Neuronal stem cell (in vitro differentiated cells): Measurements from ENCODE around the gene SLC6A6.

Experiments used
- DNase-seq: peaks from one replicate; pipeline ENCODE4 v3.0.0-alpha.2; 2013; ENCODE audit warnings: low spot score
- H2AFZ ChIP-seq: one replicate; pipeline ENCODE4 v1.6.1; 2013; ENCODE audit warnings: mild to moderate bottlenecking, low read length, inconsistent platforms
- H2AK5ac ChIP-seq: 2 replicates; pipeline ENCODE4 v1.6.1; 2013; ENCODE audit warnings: low read depth, mild to moderate bottlenecking, inconsistent platforms, low read length, moderate library complexity, mixed read lengths
- H2BK120ac ChIP-seq: 2 replicates; pipeline ENCODE4 v1.6.1; 2013; ENCODE audit warnings: low read depth, mild to moderate bottlenecking, inconsistent platforms, low read length, moderate library complexity, mixed read lengths
- H2BK12ac ChIP-seq: one replicate; pipeline ENCODE4 v1.6.1; 2013; ENCODE audit warnings: low read length, inconsistent platforms
- H2BK15ac ChIP-seq: 2 replicates; pipeline ENCODE4 v1.6.1; 2013; ENCODE audit warnings: mild to moderate bottlenecking, low read length, inconsistent platforms, mixed read lengths
- H2BK5ac ChIP-seq: one replicate; pipeline ENCODE4 v1.6.1; 2013; ENCODE audit warnings: inconsistent platforms, mild to moderate bottlenecking, low read length, moderate library complexity
- H3K14ac ChIP-seq: one replicate; pipeline ENCODE4 v1.6.1; 2013; ENCODE audit warnings: low read length, inconsistent platforms
- H3K18ac ChIP-seq: 2 replicates; pipeline ENCODE4 v1.6.1; 2013; ENCODE audit warnings: low read length, inconsistent platforms
- H3K23ac ChIP-seq: 2 replicates; pipeline ENCODE4 v1.6.1; 2013; ENCODE audit warnings: low read depth, mild to moderate bottlenecking, mixed read lengths, low read length, inconsistent platforms; ENCODE audit not compliant: poor library complexity
- H3K27ac ChIP-seq: replicated peaks from 3 replicates; pipeline ENCODE4 v1.5.1; 2013; ENCODE audit warnings: low read length, inconsistent platforms
- H3K27me3 ChIP-seq, 3 experiments: 2 replicates each; pipeline ENCODE4 v1.6.1; 2013; ENCODE audit warnings: low read length in 3 of 3, mild to moderate bottlenecking in 2 of 3, inconsistent platforms in 1 of 3, low read depth in 1 of 3, mixed read lengths in 1 of 3, moderate library complexity in 1 of 3; ENCODE audit not compliant: control insufficient read depth in 3 of 3, insufficient read depth in 3 of 3
- H3K36me3 ChIP-seq, 2 donors: replicated peaks in 1 of 2; 2 replicates each; pipeline ENCODE4 v1.6.1; 2013; ENCODE audit warnings: low read length in 2 of 2; ENCODE audit not compliant: control insufficient read depth in 2 of 2, insufficient read depth in 2 of 2
- H3K4ac ChIP-seq: 2 replicates; pipeline ENCODE4 v1.6.1; 2013; ENCODE audit warnings: inconsistent platforms, mild to moderate bottlenecking, low read length, moderate library complexity
- H3K4me1 ChIP-seq, 2 donors: 1 replicate in 1 of 2; 2 replicates in 1 of 2; pipeline ENCODE4 v1.6.1; 2013; ENCODE audit warnings: low read length in 2 of 2, low read depth in 1 of 2; ENCODE audit not compliant: control insufficient read depth in 2 of 2, insufficient read depth in 1 of 2
- H3K4me2 ChIP-seq: one replicate; pipeline ENCODE4 v1.6.1; 2013; ENCODE audit warnings: mild to moderate bottlenecking, low read length, inconsistent platforms; ENCODE audit not compliant: insufficient read depth, poor library complexity, severe bottlenecking
- H3K4me3 ChIP-seq, 2 donors: 2 replicates each; pipeline ENCODE4 v1.5.1; 2013; ENCODE audit warnings: low read length in 2 of 2, mild to moderate bottlenecking in 2 of 2, inconsistent platforms in 1 of 2, moderate library complexity in 1 of 2
- H3K79me1 ChIP-seq: one replicate; pipeline ENCODE4 v1.6.1; 2013; ENCODE audit warnings: low read depth, mild to moderate bottlenecking, inconsistent platforms, low read length, moderate library complexity
- H3K9ac ChIP-seq: one replicate; pipeline ENCODE4 v1.6.1; 2013; ENCODE audit warnings: mild to moderate bottlenecking, low read depth, low read length, inconsistent platforms; ENCODE audit not compliant: poor library complexity
- H3K9me3 ChIP-seq, 2 donors: replicated peaks in 1 of 2; 2 replicates each; pipeline versions ENCODE3 to v1.6.1; 2013; ENCODE audit warnings: low read length in 2 of 2, mild to moderate bottlenecking in 2 of 2, inconsistent platforms in 1 of 2, low read depth in 1 of 2, mixed read lengths in 1 of 2, moderate library complexity in 1 of 2; ENCODE audit not compliant: control insufficient read depth in 2 of 2, insufficient read depth in 1 of 2
- H4K8ac ChIP-seq: one replicate; pipeline ENCODE4 v1.6.1; 2013; ENCODE audit warnings: low read depth, mild to moderate bottlenecking, inconsistent platforms, low read length, moderate library complexity
- H4K91ac ChIP-seq: one replicate; pipeline ENCODE4 v1.6.1; 2013; ENCODE audit warnings: low read length, low read depth, mild to moderate bottlenecking, inconsistent platforms; ENCODE audit not compliant: poor library complexity
- WGBS, 2 donors: extraction: QIAGEN DNeasy Blood & Tissue Kit; methylation state at CpG; one replicate each; pipeline ENCODE4 v1.1.7; 2013; ENCODE audit warnings: missing lambda C conversion rate in 2 of 2, mixed read lengths in 1 of 2; ENCODE audit not compliant: insufficient read length in 2 of 2, insufficient replicate concordance in 1 of 2; ENCODE audit errors: extremely low coverage in 2 of 2; 5-methylcytosine and 5-hydroxymethylcytosine counted together

The SLC6A6 gene

GRCh38 chr3:14481646-14482036 lies 79.2 kb downstream of the SLC6A6 start:
- Histone ChIP-seq H3K27me3 (no peaks in the 10 kb centered on the region), H2AFZ (no peak overlapping the region), H2BK12ac (no peak overlapping the region), H2BK120ac (no peak overlapping the region), H4K91ac (no peak overlapping the region), H3K4me3 (peak overlapping the region in 1 of 2 donors; percentile 23), H2AK5ac (no peak overlapping the region), H3K23ac (peak overlapping the region; percentile 75), H3K36me3 (peaks cover 12 to 54% of the 10 kb centered on the region in 2 donors), H3K9me3 (no peaks in the 10 kb centered on the region), H2BK15ac (no peak overlapping the region), H4K8ac (no peak overlapping the region), H3K18ac (no peak overlapping the region), H3K79me1 (no peaks in the 10 kb centered on the region), H3K27ac (no peak overlapping the region), H2BK5ac (no peak overlapping the region), H3K4me2 (no peak overlapping the region), H3K14ac (no peak overlapping the region), H3K9ac (no peak overlapping the region), H3K4me1 (peaks cover 0 to 4% of the 10 kb centered on the region in 2 donors), H3K4ac (no peak overlapping the region)
- WGBS, 2 donors, result no CpG with 5 or more reads among the region's 13 CpGs
- no peak for DNase-seq

DNA sequence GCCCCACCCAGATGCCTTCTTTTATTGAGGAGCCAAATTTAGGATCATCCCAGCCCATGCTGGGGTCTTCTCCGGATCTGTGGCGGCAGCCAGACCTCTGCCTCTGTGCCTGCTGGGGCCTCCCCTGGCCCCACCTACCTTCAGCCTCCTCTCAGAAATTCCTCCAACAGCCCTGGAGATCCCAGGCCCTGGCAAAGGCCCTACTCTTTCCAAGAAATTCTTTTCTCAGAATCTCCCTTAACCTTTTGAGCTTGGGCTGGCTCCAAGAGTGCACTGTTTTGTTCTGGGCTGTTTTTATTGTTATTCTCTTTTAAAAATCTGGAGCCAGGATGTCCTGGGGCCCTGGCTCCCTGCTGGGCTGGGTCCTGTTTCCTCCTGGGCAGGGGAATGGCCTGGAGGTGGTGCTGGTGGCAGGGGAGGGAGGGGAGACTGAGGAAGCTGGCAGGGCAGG lies 79.9 kb downstream of the SLC6A6 start:
- no peak overlapping the region for H3K23ac ChIP-seq
- H4K8ac ChIP-seq, result no peak overlapping the region
- H3K18ac ChIP-seq, result no peak overlapping the region
- no peak overlapping the region for H2BK15ac ChIP-seq
- H2BK12ac ChIP-seq, result no peak overlapping the region
- no peaks in the 10 kb centered on the region for H3K9me3 ChIP-seq
- no peak for DNase-seq
- no peak overlapping the region for H3K4me3 ChIP-seq
- no peak overlapping the region for H2AFZ ChIP-seq
- no peak overlapping the region for H3K4me2 ChIP-seq
- H3K27me3 ChIP-seq, result no peaks in the 10 kb centered on the region
- no peak overlapping the region for H2BK5ac ChIP-seq
- peaks cover 12 to 50% of the 10 kb centered on the region in 2 donors for H3K36me3 ChIP-seq
- H3K27ac ChIP-seq, result no peak overlapping the region
- no peak overlapping the region for H2BK120ac ChIP-seq
- no peak overlapping the region for H3K9ac ChIP-seq
- no peaks in the 10 kb centered on the region for H3K79me1 ChIP-seq
- peaks cover 0 to 4% of the 10 kb centered on the region in 2 donors for H3K4me1 ChIP-seq
- no peak overlapping the region for H2AK5ac ChIP-seq
- H4K91ac ChIP-seq, result no peak overlapping the region
- no CpG with 5 or more reads among the region's 2 CpGs for WGBS, 2 donors
- no peak overlapping the region for H3K4ac ChIP-seq
- H3K14ac ChIP-seq, result no peak overlapping the region

DNA sequence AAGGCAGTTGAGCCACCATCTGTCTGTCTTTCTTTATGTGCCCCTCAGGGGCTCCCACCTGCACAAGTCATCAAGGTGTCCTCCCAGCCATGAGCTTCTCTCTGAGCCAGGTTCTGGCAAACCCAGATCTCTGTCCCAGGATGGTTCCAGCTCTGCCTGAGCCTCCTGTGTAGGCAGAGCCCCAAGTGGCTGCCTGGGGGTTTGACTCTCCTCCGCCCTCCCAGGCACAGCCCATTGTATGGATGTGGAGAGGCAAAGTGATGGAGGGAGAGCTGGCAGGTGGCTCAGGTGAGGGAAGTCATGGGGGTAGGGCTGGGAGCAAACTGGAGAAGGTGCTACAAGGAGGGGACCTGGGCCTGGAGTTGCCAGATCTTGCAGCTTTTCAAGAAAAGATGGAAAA lies 80.9 kb downstream of the SLC6A6 start:
- H3K4me1 ChIP-seq, result peaks cover 0 to 4% of the 10 kb centered on the region in 2 donors
- H3K27ac ChIP-seq, result no peak overlapping the region
- H3K18ac ChIP-seq, result no peak overlapping the region
- H2AFZ ChIP-seq, result no peak overlapping the region
- H3K4me3 ChIP-seq, result no peak overlapping the region
- no peak overlapping the region for H3K23ac ChIP-seq
- no peak for DNase-seq
- no peak overlapping the region for H2BK15ac ChIP-seq
- H3K27me3 ChIP-seq, result no peaks in the 10 kb centered on the region
- peaks cover 10 to 53% of the 10 kb centered on the region in 2 donors for H3K36me3 ChIP-seq
- H4K8ac ChIP-seq, result no peak overlapping the region
- no peak overlapping the region for H2BK12ac ChIP-seq
- H3K9me3 ChIP-seq, result no peaks in the 10 kb centered on the region
- H2BK120ac ChIP-seq, result no peak overlapping the region
- no peak overlapping the region for H3K4me2 ChIP-seq
- no peak overlapping the region for H3K14ac ChIP-seq
- H3K4ac ChIP-seq, result no peak overlapping the region
- H3K9ac ChIP-seq, result no peak overlapping the region
- H2AK5ac ChIP-seq, result no peak overlapping the region
- no peaks in the 10 kb centered on the region for H3K79me1 ChIP-seq
- H2BK5ac ChIP-seq, result no peak overlapping the region
- WGBS, 2 donors, result no CpG with 5 or more reads among the region's 1 CpG
- no peak overlapping the region for H4K91ac ChIP-seq

DNA sequence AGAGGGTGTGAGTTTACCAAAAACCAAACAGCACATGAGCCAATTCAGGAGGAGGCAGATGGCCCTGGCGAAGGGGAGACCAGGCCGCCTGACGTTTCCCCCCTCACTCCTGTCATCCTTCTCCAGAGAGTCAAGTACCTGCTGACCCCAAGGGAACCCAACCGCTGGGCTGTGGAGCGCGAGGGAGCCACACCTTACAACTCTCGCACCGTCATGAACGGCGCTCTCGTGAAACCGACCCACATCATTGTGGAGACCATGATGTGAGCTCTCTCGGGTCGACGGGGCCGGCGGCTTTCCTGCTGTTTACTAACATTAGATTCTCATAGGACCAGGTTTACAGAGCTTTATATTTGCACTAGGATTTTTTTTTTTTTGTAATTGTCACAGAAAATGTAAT lies 82.3 kb downstream of the SLC6A6 start:
- Histone ChIP-seq H2BK15ac (no peak overlapping the region), H3K79me1 (no peaks in the 10 kb centered on the region), H3K4me2 (no peak overlapping the region), H3K36me3 (peaks cover 5 to 46% of the 10 kb centered on the region in 2 donors), H3K14ac (no peak overlapping the region), H2AFZ (no peak overlapping the region), H3K4me1 (peaks cover 3 to 4% of the 10 kb centered on the region in 2 donors), H2BK12ac (no peak overlapping the region), H3K23ac (no peak overlapping the region), H3K9me3 (no peaks in the 10 kb centered on the region), H4K8ac (no peak overlapping the region), H3K27ac (no peak overlapping the region), H2BK5ac (no peak overlapping the region), H3K18ac (peak overlapping the region; percentile 19), H4K91ac (no peak overlapping the region), H3K27me3 (no peaks in the 10 kb centered on the region), H3K9ac (no peak overlapping the region), H3K4ac (no peak overlapping the region), H3K4me3 (peak overlapping the region in 1 of 2 donors; percentile 33), H2AK5ac (no peak overlapping the region), H2BK120ac (no peak overlapping the region)
- no peak for DNase-seq
- WGBS, 2 donors, result no CpG with 5 or more reads among the region's 17 CpGs
